MV-4-11 (cell line): ENCODE data around the gene SH3D21.

ENCODE experiments used
- DNase-seq: peaks from one replicate; lab custom pipeline; 2025; lab: John Stamatoyannopoulos, UW

SH3D21 gene

DNA sequence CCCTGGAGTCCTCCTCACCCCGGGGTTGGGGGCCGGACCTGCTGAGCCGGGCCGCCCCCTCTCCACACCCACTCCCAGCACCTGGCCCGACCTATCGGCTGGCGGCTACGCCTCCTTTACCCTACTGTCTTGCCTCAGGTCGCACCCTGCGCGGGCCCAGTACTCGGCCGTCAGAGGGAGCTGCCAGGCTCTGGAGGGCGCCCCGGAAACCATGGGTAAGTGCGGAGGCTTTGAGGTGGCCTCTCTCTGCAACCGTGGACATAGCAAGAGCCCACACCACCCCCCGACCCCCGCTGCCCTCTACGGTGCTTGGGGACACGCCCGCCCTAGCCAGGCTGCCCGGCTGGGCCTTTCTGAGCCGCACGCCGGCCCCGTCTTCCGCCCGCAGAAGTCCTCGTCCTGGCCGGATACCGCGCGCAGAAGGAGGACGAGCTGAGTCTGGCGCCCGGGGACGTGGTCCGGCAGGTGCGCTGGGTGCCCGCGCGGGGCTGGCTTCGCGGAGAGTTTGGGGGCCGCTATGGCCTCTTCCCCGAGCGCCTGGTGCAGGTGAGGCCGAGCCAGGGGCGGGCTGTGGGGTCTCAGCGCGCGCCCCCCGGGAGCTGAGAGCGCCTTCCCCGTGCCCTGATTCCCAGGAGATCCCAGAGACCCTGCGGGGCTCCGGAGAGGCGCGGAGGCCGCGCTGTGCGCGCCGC is at the start of gene SH3D21:
Gene SH3D21, plus strand, starts transcription at position 159 of the 692 bp plus-strand sequence. Its CDS starts 53 bp downstream, at position 212.
- DNase-seq, result peak; percentile 32

DNA sequence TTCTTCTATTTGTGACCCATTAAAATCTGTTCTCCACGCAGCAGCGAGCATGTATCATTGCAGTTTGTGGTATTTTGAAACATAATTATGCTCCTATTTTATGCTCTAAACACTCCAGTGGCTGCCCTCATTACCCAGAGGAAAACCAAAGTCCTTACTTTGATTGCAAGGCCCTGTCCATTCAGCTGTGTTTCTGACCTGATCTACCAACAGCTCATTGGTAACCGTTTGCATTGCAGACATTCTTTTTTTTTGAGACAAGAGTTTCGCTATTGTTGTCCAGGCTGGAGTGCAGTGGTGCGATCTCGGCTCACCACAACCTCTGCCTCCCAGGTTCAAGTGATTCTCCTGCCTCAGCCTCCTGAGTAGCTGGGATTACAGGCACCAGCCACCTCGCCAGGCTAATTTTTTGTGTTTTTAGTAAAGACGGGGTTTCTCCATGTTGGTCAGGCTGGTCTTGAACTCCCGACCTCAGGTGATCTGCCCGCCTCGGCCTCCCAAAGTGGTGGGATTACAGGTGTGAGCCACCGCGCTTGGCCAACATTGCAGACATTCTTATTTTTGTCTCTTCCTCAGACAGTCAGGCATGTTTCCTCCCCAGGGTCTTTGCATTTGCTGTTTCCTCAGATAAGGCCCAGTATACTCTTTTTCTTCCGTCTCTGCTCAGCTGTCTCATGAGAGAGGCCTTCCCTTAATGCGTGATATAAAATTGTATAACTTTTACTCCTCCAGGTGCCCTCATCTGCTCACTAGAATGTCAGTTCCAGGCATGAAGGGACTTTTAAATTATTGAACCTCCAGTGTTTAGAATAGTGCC is 49.4 kb upstream of the SH3D21 start:
- DNase-seq, result no peak

DNA sequence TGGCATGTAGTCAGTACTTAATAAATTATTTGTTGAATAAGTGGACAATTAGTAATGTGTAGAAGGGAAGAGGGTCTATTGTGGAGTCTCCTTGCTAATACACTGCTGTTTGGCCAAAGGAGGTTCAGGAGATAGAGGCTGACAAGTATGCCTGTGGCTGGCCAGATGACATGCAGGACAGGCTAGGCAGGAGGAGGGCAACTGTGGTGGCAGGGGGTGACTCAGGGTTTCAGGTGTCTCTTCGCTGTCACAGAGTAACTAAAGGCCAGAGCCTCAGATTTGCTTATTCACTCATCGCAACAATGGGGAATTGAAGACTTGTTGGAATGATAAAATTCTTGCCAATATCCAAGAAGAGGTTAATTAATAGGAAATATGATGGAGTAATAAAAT is 48.8 kb upstream of the SH3D21 start:
- DNase-seq, result no peak

DNA sequence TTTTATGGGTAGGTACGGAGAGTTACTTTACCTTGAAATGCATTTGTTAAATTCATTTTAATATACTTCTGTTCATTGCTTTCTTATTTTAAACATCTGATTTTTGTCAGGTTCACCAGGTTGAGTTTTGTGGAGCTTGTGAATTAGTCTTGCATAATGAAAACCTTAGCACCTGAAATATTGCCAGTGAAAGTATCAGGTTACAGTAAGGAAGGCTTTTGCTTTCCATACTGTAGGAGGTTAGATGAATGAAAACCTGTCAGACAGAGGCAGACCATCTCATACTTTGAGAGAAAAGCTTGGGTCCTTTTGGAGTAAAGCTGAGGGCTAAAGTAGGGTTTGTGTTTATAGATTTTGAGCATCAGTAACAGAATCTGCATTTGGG is 47.2 kb upstream of the SH3D21 start:
- DNase-seq, result no peak

DNA sequence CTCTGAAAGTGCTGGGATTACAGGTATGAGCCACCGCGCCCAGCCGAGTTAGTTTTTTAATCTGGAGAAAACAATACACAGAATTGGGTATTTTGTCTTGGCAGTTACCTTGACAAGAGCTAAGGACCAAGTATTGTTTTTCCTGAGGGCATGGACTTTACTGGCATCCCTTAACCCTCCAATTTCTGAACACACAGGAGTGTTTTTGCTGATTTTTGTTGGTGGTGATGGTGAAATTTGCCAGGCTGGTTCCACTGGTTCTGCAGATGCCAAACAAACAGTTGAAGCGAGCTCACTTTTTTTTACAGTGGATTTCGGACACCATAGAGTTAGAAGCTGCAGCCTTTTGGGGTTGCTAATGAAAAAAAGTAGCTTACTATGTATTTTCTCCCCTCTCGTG is 37.2 kb upstream of the SH3D21 start:
- DNase-seq, result no peak

DNA sequence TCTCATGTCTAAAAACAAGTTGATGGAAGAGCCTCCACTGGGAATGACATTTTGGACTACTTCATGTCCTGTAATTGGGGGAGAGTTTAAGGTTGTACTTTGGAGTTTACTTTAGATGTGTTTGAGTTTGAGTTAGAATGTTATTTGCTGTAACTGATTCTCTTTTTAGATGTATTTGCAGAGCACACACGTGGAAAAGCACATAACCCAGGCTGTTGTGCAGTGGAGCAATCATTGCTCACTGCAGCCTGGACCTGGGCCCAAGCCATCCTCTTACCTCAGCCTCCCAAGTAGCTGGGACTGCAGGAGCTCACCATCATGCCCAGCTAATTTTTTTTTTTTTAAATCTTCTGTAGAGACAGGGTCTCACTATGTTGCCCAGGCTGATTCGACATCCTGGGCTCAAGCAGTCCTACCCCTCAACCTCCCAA is 36.7 kb upstream of the SH3D21 start:
- DNase-seq, result no peak

DNA sequence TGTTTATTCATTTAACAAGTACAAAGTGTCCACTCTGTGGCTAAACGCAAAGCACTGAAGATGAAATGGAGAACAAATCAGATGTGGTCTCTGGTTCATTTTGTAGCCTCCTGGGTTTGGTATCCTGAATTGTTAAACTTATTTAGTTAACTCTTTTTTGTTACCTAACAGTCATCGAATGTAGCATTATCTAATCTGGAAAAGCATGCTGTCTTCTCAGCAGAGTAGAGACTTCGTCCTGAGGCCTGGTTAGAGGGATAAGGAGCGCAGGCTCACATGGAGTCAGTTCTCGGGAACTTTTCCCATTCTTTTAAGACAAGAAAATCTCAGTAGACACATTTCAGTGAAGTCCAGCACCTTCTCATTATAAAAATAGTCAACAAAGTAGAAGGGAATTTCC is 33.1 kb upstream of the SH3D21 start:
- DNase-seq, result no peak

DNA sequence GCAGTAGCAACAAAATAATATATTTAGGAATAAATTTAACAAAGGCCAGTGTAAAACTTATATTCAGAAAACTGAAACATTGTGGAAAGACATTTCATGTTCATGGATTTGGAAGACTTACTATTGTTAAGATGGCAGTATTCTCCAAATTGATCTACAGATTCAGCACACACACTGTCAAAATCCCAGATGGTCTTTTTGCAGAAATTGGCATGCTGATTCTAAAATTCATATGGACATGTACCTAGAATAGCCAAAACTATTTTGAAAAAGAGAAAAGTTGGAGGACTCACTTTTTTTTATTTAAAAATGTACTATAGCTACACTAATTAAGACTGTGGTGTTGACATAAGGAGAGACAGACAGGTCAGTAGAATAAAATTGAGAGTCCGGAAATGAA is 32.0 kb upstream of the SH3D21 start:
- DNase-seq, result no peak

DNA sequence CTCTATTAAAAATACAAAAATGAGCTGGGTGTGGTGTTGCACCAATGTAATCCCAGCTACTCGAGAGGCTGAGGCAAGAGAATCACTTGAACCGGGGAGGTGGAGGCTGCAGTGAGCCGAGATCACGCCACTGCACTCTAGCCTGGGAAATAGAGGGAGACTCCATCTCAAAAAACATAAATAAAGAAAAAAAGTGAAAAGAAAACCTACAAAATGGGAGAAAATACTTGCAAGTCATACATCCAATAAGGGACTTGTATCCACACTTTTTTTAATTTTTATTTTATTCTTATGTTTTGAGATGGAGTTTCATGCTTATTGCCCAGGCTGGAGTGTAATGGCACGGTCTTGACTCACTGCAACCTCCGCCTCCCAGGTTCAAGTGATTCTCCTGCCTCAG is 29.5 kb upstream of the SH3D21 start:
- no peak for DNase-seq

DNA sequence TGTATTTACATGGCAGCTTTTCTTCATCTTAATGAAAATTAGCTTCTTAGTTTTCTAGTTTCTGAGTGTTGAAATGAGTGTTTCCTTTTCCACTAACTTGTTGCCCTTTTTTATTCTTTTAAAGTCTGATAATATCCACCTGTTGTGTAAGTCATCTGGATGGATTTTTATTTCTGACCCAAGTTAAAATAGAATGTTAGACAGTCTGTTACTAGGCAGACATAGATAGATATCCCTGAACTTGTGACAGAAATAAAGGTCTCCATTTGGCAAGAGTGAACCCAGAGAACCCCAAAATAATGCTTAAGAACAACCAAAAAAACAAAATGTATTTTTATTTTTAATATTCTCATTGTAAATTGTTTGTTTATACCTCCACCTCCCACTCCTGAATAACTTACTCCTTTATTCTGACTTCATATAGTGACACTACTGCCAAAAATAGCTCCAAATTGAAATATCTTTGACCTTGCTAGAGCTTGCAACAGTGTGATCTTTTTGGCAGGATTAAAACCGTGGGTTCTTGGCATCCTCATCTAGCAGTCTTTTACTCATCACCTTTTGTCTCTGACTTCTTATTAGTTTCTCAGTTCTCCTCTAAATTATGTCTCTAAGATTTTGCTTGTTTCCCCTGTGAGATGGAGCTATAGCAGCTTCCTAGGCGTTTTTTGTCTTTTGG is 26.9 kb upstream of the SH3D21 start:
- DNase-seq, result peak; percentile 14

DNA sequence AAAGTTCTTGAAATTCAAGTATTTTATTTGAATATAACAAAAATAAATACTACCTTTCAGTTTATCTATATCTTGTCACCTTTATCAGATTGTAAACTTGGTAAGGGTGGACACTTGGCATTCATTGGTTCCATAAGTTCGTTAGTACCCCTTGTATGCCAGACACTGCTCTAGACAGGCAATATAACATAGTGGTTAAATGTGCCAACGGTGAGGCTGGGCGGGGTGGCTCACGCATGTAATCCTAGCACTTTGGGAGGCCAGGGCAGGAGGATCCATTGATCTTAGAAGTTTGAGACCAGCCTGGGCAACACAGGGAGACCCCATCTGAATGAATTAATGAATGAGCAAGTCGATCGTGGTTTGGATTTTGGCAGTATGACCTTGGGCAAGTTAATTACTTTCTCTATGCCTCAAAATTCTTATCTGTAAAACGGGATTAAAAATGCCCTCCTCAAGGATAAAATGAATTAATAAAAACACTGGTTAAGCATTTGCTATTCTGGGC is 26.3 kb upstream of the SH3D21 start:
- DNase-seq, result no peak

DNA sequence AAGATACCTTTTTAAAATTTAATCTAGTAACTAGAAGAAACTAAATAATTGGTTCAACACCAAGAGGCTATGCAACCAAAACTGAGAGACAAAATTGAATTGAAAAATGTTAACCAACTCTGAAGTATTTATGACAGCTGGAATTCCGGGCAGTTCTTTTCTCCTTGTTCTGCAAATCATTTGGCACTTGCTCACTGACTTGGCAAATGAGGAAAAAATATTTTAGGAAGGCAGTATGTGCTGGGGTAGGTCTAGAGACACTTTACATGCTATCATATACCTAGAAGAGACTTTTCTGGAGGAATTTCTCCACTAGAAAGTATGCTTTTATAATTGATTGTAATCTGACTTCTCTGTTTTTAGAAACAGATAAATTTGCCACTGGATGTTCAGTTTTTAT is 22.1 kb upstream of the SH3D21 start:
- DNase-seq, result no peak

DNA sequence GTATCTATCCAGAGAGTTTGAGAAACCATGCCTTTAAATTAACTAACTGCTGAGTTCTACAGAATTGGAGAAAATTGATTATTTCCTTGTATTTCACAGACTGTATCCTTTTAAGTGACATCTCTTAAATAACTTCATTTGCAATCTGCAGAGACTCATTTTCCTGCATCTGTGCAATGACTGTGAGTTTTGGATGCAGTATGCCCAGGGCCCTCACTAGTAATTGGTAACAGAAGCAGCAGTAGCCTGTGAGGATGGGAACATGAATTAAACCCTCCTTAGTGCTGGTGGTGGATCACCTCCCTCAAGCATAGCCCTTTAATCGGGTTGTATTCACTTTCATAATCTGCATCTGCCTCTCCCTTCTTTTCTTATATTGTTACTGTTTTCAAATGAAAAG is 21.7 kb upstream of the SH3D21 start:
- DNase-seq, result no peak

DNA sequence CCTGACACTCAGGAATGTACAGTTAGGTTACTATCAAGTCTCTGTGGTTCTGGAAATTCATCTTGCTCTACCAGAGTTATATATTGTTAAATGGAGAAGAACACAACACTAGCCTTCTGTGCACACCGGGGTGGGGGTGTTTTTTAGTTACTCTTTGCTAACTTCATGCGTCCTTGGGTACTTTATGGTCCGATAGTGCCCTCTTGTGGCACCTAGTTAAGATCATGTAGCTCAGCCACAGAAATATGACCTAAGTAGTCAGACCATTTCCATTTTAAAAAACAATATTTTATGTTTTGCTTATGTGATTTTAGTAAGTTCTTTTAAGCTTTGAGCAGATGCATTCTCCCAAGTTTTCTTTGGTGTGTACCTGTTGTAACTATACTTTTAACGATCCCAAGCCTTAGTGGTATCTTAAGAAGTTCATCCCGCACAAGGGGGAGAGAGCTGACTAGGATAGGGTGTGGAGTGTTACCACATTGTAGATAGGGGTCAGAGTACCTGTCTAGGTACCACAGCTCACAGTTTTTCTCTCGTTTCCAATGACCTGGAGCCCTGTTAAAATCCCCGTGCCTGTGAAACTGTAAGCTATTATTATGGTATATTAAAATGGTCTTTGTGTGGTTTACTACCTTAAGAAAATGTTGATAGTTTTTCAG is 20.6 kb upstream of the SH3D21 start:
- peak; percentile 77 for DNase-seq

DNA sequence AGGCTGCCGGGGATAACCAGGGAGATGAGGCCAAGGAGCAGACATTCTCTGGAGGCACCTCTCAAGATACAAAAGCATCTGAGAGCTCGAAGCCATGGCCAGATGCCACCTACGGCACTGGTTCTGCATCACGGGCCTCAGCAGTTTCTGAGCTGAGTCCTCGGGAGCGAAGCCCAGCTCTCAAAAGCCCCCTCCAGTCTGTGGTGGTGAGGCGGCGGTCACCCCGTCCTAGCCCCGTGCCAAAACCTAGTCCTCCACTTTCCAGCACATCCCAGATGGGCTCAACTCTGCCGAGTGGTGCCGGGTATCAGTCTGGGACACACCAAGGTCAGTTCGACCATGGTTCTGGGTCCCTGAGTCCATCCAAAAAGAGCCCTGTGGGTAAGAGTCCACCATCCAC is 19.4 kb upstream of the SH3D21 start:
- DNase-seq, result no peak

DNA sequence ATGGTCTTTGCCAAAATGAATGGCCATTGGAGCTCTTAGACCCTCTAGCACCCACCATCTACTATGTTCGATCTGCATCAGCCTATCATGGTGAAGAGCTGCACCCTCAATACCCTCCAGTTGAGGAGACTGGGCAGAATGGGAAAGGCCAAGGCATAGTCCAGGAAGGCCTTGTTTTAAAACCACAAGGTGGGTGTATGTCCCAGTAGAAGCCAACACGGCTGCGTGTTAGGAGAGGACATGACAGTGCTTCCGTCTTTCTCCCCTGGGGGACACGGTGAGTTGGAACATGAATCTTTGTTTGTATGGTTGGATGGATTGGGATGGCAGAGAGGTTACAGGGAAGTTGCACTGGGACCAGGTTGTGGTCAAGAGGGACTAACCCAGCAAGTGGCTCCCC is 18.6 kb upstream of the SH3D21 start:
- DNase-seq, result no peak

DNA sequence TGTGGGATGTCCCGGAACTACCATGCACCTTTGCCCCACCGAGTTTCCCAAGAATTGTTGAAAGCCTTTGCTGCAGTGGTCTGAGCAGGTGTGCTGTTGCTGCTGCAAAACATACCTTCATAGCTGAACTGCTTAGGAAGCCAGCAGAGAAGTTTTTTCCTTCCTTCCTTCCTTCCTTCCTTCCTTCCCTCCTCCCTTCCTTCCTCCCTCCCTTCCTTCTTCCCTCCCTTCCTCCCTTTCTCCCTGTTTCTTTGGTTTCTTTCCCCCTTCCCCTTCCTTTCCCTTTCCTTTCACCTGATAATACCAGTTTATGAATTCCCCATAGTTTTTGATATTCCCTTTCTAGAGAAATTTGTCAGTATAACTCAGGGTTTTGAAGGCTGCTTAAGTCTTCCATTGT is 10.8 kb upstream of the SH3D21 start:
- DNase-seq, result no peak

DNA sequence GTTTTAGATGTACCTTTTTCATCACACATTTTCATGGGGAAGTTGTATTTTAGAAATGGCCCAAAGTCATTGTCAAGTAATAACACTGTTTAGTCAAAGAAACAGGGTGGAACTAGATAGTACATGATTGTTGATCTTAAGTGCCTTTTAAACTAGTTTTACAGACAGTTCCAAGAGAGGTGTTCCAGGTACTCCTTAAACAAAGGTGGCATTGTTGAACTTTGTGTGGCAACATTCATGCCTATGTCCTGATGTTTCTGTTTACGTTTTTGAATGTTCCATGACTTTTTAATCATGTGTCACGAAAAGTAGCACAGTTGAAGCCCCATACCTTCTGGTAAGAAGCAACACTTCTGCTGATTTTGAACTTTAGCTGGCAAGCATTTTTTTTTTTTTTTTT is 9.1 kb upstream of the SH3D21 start:
- DNase-seq, result no peak

DNA sequence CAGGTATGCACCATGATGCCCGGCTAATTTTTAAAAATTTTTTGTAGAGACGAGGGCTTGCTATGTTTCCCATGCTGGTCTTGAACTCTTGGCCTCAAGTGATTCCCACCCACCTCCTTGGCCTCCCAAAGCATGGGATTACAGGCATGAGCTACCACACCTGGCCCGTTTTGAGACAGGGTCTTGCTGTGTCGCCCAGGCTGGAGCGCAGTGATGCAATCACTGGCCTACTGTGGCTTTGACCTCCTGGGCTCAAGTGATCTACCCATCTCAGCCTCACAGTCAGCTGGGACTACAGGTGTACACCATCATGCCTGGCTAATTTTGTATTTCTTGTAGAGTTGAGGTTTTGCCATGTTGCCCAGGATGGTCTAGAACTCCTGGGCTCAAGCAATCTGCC is 7.5 kb upstream of the SH3D21 start:
- DNase-seq, result no peak

DNA sequence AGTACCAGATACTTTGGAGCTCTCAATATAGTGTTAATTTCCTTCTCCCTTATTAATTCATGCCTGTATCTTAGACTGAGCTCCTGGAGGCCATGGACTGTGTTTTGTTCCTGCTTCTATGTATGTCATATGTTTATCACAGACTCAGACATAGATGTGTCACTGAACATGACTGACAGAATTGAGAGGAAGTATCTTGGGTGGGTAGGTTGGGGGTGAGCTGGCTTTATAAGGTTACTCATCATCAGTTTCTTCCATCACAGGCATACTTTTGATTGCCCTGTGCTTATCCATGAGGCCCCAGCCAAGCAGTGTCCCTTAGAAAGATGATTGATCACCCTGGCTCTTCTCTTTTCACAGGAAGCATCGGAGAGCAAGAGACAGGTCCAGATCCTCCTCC is 5.6 kb upstream of the SH3D21 start:
- DNase-seq, result no peak

DNA sequence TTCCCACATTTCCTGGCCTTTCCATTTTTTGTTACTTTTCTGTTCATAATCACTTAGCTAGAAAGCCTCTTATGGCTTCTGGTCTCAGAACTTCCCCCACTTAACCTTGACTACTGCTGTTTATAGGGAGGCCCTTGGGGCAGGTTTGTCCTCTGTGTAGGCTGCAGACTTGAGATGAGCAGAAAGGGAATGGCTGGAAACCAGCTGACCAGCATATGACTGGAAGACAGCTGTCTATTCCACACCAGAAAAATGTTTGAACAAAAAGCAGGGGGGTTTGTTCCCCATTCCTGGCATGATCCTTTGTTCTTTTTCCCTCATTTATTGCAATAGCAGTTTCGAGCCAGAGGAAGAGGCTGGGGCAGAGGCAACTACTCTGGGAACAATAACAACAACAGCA is 4.9 kb upstream of the SH3D21 start:
- DNase-seq, result no peak

DNA sequence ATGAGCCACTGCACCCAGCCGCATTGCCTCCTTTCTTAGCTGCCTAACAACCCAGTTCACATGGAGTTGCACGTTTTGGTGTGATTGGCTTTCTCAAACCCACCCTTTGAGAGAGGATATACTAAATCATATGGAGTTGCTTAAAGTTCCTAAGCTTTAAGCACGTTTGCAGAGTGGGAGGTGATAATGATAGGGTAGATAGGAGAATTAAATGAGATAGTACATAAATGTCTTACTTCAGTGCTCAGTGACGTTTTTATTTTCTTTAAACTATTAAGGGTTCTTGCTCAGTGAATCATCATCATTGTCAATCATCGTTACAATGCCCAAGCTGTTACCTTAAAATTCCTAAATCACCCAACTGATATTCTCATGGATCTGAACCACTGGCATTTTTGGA is 2.9 kb upstream of the SH3D21 start:
- no peak for DNase-seq
